Activated naive CD4-positive, alpha-beta T cell treated with anti-CD3 and anti-CD28 coated beads for 36 hours (primary cell): Measurements from ENCODE around the gene TWSG1. TPM values are rescaled to one million over a fixed set of nuclear protein-coding genes. Genes with fewer than 3 reads are reported as not detected.

Source experiments
- CTCF ChIA-PET: fragments of 350-600 bp; sonication (Branson Sonifier 250); formaldehyde crosslinking; loops from one replicate; lab custom pipeline; 2021; ENCODE audit warnings: antibody characterized with exemption; lab: Charles Lee
- DNase-seq: peaks from one replicate; pipeline ENCODE4 v3.0.0-alpha.2; 2020
- H3K27ac Mint-ChIP-seq: one replicate; pipeline ENCODE4 v1.8.0; 2021; ENCODE audit warnings: mild to moderate bottlenecking, mixed read lengths
- H3K27me3 Mint-ChIP-seq: one replicate; pipeline ENCODE4 v1.8.0; 2021; ENCODE audit warnings: low read depth, mixed read lengths
- H3K36me3 Mint-ChIP-seq: one replicate; pipeline ENCODE4 v1.8.0; 2021; ENCODE audit warnings: low read depth, mixed read lengths
- H3K4me1 Mint-ChIP-seq: one replicate; pipeline ENCODE4 v1.8.0; 2021; ENCODE audit warnings: low read depth, mixed read lengths
- H3K4me3 Mint-ChIP-seq: one replicate; pipeline ENCODE4 v1.8.0; 2021; ENCODE audit warnings: mild to moderate bottlenecking, moderate library complexity, mixed read lengths
- H3K9me3 Mint-ChIP-seq: one replicate; pipeline ENCODE4 v1.8.0; 2021; ENCODE audit warnings: mixed read lengths
- intact Hi-C: fragments of 100-400 bp; cut with micrococcal nuclease; formaldehyde crosslinking; loops from one replicate; pipeline ENCODE4 v1.15.1; 2023
- total RNA-seq, 2 experiments: library from RNA; stranded (reverse); gene quantifications; one replicate each; pipeline ENCODE4 v1.2.3, GENCODE V29; 2021

The TWSG1 gene
- total RNA-seq, 2 experiments from 2014 or later = 4.9 to 5.6 TPM

DNA sequence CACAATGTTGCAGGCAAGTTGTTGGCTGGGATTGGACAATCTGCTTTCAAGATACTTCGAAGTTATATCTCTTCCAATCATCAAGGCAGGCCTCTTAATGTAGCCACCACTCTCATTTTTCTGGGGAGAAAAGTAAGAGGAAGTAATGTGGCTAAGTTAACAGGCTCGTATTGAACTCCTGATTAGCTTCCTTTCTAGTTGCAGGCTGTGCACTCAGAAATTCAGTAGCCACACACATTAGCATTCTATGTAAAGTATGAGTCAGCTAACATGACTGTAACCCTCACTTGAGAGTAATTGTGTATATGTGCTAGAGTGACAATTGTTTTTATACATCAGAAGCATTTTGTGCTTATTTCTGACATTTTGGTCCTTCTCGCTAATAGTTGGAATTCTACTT, 3.3 kb downstream of the TWSG1 start:
- H3K27me3 Mint-ChIP-seq = peaks cover 2% of the 10 kb centered on the region
- intact Hi-C loops = loop anchor here (5.0 kb wide), 1 partner anchor 1189 kb away; the partner anchor contains the start of gene NAPG
- DNase-seq = no peak
- peaks cover 6% of the 10 kb centered on the region for H3K36me3 Mint-ChIP-seq
- peaks cover 13% of the 10 kb centered on the region for H3K4me1 Mint-ChIP-seq
- no peak overlapping the region for H3K4me3 Mint-ChIP-seq
- H3K27ac Mint-ChIP-seq = no peak overlapping the region
- CTCF ChIA-PET = interaction anchor here (1.0 to 1.1 kb wide), 2 partner anchors 66 to 222 kb away, joined by 3 to 4 read pairs; no protein-coding TSS in a partner anchor
- no peaks in the 10 kb centered on the region for H3K9me3 Mint-ChIP-seq

GRCh38 chr18:9340472-9340871, 5.9 kb downstream of the TWSG1 start:
- H3K27ac Mint-ChIP-seq = no peak overlapping the region
- no peak overlapping the region for H3K4me3 Mint-ChIP-seq
- CTCF ChIA-PET = interaction anchor here (0.6 kb wide), 1 partner anchor 274 kb away, joined by 6 read pairs; no protein-coding TSS in a partner anchor
- DNase-seq = no peak
- H3K27me3 Mint-ChIP-seq = no peaks in the 10 kb centered on the region
- no peaks in the 10 kb centered on the region for H3K9me3 Mint-ChIP-seq
- intact Hi-C loops = no loop called here
- peaks cover 9% of the 10 kb centered on the region for H3K4me1 Mint-ChIP-seq
- H3K36me3 Mint-ChIP-seq = peaks cover 14% of the 10 kb centered on the region

DNA sequence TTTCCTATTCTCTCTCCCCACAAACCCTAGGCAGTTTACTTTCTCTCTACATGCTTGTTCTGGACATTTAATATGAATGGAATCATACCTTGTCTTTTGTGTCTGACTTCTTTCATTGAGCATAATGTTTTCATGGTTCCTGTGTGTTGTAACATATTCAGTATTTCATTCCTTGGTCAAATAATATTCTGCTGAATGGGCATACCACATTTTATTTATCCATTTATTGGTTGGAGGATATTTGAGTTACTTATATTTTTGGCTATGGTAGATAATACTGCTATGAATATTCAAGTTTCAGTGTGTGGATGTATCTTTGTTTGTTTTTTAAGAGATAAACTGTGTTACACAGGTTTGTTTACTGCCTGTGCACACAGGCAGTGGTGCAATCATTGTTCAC, 9.0 kb downstream of the TWSG1 start:
- intact Hi-C loops = no loop called here
- H3K9me3 Mint-ChIP-seq = no peaks in the 10 kb centered on the region
- CTCF ChIA-PET = interaction anchor here (0.6 kb wide), 1 partner anchor 391 kb away, joined by 3 read pairs; no protein-coding TSS in a partner anchor

DNA sequence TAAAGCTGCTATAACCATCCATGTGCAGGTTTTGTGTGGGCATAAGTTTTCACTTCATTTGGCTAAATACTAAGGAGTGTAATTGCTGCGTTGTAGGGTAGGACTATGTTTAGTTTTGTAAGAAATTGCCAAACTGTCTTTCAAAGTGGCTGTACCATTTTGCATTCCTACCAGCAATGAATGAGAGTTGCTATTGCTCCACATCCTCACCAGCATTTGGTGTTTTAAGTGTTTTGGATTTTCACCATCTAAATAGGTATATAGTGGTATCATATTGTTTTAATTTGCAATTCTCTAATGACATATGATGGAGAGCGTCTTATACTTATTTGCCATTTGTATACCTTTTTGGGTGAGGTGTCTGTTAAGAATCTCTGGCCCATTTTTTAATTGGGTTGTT, 12.2 kb downstream of the TWSG1 start:
- Mint-ChIP-seq H3K4me1 (peaks cover 10% of the 10 kb centered on the region), H3K9me3 (no peaks in the 10 kb centered on the region), H3K27ac (no peak overlapping the region), H3K36me3 (peaks cover 11% of the 10 kb centered on the region), H3K27me3 (no peaks in the 10 kb centered on the region), H3K4me3 (no peak overlapping the region)
- intact Hi-C loops = no loop called here
- no peak for DNase-seq
- CTCF ChIA-PET = no interaction called here

More for the DNA sequence above, 9.0 kb downstream of the TWSG1 start:
- H3K27ac Mint-ChIP-seq = no peak overlapping the region
- no peak overlapping the region for H3K4me3 Mint-ChIP-seq
- DNase-seq = no peak
- H3K4me1 Mint-ChIP-seq = peaks cover 8% of the 10 kb centered on the region
- H3K27me3 Mint-ChIP-seq = no peaks in the 10 kb centered on the region
- peaks cover 14% of the 10 kb centered on the region for H3K36me3 Mint-ChIP-seq

GRCh38 chr18:9348079-9348671, 13.6 kb downstream of the TWSG1 start:
- DNase-seq = no peak
- no peak overlapping the region for H3K4me3 Mint-ChIP-seq
- CTCF ChIA-PET = no interaction called here
- H3K27me3 Mint-ChIP-seq = no peaks in the 10 kb centered on the region
- H3K36me3 Mint-ChIP-seq = peaks cover 7% of the 10 kb centered on the region
- H3K9me3 Mint-ChIP-seq = no peaks in the 10 kb centered on the region
- H3K27ac Mint-ChIP-seq = no peak overlapping the region
- H3K4me1 Mint-ChIP-seq = peaks cover 10% of the 10 kb centered on the region
- intact Hi-C loops = no loop called here

DNA sequence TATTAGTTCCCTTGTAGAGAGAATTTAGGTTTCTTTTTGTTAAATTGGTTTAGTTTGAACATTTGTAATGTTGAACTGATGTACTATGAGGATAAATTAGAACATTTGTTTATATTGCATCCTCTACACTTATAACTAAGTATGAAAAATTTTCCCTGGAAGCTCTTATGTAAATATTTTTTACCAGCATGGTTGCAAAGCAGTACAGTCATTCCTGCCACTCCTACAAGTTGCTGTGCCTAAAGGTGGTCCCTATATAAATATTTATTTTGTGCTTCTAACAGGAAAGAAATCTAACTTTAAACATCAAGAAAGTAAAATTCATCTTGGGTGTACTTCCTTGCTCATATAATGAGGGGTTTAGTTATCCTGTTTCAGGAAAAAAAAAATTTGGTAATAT, 14.2 kb downstream of the TWSG1 start:
- Mint-ChIP-seq H3K27me3 (no peaks in the 10 kb centered on the region), H3K4me3 (no peak overlapping the region), H3K36me3 (peaks cover 7% of the 10 kb centered on the region), H3K27ac (no peak overlapping the region), H3K9me3 (no peaks in the 10 kb centered on the region), H3K4me1 (peaks cover 10% of the 10 kb centered on the region)
- CTCF ChIA-PET = no interaction called here
- DNase-seq = no peak
- intact Hi-C loops = no loop called here

DNA sequence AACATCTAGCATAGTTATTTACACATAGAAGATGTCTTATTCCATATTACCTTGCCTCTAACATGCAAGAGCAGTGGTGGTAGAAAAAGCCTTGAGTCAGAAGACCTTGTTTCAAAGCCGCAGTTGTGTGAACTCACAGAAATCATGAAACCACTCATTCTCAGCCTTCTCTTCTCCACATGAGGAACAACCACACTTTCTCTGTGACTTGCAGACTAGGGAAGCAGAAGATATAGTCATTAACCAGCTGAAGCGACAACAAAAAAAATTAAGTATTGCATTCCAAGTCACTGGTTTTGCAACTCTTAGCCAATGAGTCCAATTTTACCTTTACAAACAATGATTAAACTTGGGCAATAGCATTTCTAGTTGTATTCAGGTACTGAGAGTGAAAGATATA, 19.0 kb downstream of the TWSG1 start:
- H3K9me3 Mint-ChIP-seq = no peaks in the 10 kb centered on the region
- CTCF ChIA-PET = no interaction called here
- no peaks in the 10 kb centered on the region for H3K36me3 Mint-ChIP-seq
- DNase-seq = no peak
- H3K27me3 Mint-ChIP-seq = no peaks in the 10 kb centered on the region
- intact Hi-C loops = no loop called here
- no peak overlapping the region for H3K27ac Mint-ChIP-seq
- H3K4me3 Mint-ChIP-seq = no peak overlapping the region
- H3K4me1 Mint-ChIP-seq = peaks cover 5% of the 10 kb centered on the region

- Mint-ChIP-seq H3K27me3 (no peaks in the 10 kb centered on the region), H3K36me3 (no peaks in the 10 kb centered on the region), H3K27ac (no peak overlapping the region), H3K4me1 (peaks cover 3% of the 10 kb centered on the region), H3K4me3 (no peak overlapping the region), H3K9me3 (no peaks in the 10 kb centered on the region)
- CTCF ChIA-PET = no interaction called here
- intact Hi-C loops = no loop called here
- DNase-seq = no peak
These were observed 19.7 kb downstream of the TWSG1 start for GRCh38 chr18:9354256-9354655.

DNA sequence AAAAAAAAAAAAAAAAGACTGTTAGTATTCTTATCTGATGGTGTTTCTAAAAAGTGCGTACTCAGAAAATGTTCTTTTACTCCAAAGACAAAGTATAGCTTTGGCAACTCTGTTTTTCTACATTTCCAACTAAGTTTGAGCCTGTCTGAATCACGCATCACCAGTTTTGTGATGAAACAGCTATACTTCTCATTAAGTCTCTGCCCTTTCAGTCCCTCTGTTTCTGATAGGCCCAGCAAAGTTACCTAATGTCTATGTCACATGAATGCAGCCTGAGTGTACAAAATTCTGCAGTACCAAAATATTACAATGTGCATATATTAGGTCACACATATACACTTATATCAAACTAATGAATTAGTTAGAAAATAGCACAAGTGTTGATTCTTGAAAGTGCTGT, 22.4 kb downstream of the TWSG1 start:
- Mint-ChIP-seq H3K27me3 (no peaks in the 10 kb centered on the region), H3K9me3 (no peaks in the 10 kb centered on the region), H3K4me3 (no peak overlapping the region), H3K27ac (no peak overlapping the region), H3K4me1 (peaks cover 3% of the 10 kb centered on the region), H3K36me3 (peaks cover 2% of the 10 kb centered on the region)
- intact Hi-C loops = no loop called here
- no peak for DNase-seq
- CTCF ChIA-PET = interaction anchor here (0.6 to 1.4 kb wide), 2 partner anchors 284 to 369 kb away, joined by 3 read pairs; no protein-coding TSS in a partner anchor

DNA sequence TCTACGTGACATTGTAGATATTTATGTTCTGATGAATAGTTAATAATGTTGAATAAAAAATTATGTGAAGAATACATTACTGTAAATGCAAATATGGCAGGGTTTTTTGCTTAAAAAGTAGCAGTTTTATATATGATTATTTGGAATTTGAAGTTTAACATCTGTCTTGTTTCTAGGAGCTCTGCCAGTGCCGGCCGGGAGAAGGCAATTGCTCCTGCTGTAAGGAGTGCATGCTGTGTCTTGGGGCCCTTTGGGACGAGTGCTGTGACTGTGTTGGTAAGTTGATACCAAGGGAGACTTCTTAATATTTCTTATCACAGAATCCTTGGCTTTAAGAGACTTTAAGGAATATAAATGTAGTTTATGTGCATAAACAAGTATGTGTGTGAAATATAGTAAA, 25.2 kb downstream of the TWSG1 start:
- CTCF ChIA-PET = interaction anchor here (0.7 kb wide), 2 partner anchors 7 to 41 kb away, joined by 3 read pairs; no protein-coding TSS in a partner anchor
- no peaks in the 10 kb centered on the region for H3K9me3 Mint-ChIP-seq

DNA sequence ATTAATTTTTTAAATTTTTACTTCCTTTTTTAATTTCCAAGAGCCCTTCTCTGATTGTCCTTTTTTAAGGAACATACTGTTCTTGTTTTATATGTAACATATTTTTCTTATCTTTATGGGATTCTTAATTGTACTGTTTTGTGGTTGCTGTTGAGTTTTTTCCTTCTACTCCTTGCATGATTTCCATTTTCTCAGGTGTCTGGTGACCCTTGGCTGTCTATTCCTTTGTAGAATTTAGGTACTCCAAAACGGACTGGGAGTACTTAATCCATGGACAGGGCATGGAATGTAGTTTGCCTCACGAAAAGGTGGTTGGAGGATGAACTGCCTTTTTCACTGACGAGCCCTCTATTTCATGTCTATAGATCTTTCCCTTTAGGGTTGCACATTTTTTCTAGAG, 26.6 kb downstream of the TWSG1 start:
- DNase-seq = no peak
- Mint-ChIP-seq H3K27me3 (no peaks in the 10 kb centered on the region), H3K9me3 (no peaks in the 10 kb centered on the region), H3K27ac (no peak overlapping the region), H3K36me3 (peaks cover 5% of the 10 kb centered on the region), H3K4me1 (no peaks in the 10 kb centered on the region), H3K4me3 (no peak overlapping the region)
- intact Hi-C loops = no loop called here
- CTCF ChIA-PET = no interaction called here

More for the DNA sequence above, 25.2 kb downstream of the TWSG1 start:
- H3K36me3 Mint-ChIP-seq = peaks cover 5% of the 10 kb centered on the region
- no peaks in the 10 kb centered on the region for H3K4me1 Mint-ChIP-seq
- H3K4me3 Mint-ChIP-seq = no peak overlapping the region
- no peak for DNase-seq
- no peaks in the 10 kb centered on the region for H3K27me3 Mint-ChIP-seq
- intact Hi-C loops = no loop called here
- H3K27ac Mint-ChIP-seq = no peak overlapping the region

DNA sequence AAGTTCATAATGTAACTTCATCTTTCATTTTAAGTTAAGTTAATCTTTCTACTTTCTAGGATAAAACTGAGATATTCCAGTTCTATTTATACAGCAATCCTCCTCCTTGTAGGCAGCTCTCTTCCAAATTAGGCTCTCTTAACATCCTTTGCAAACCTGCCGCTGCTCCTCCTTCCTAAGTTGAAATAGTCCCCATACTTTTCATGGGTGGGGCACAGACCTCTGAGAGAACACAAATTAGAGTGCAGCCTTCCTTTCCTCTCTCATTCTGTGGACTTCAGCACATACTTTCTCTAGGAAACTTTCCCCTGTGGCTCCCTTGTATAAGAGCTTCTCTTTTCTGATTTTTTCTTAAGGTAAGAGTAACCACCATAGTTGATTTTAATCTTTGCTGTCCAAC, 28.3 kb downstream of the TWSG1 start:
- no peaks in the 10 kb centered on the region for H3K4me1 Mint-ChIP-seq
- no peaks in the 10 kb centered on the region for H3K27me3 Mint-ChIP-seq
- H3K36me3 Mint-ChIP-seq = peaks cover 9% of the 10 kb centered on the region
- CTCF ChIA-PET = interaction anchor here (0.5 to 0.7 kb wide), 2 partner anchors 128 to 147 kb away, joined by 3 read pairs; no protein-coding TSS in a partner anchor
- H3K27ac Mint-ChIP-seq = no peak overlapping the region
- no peaks in the 10 kb centered on the region for H3K9me3 Mint-ChIP-seq
- no peak overlapping the region for H3K4me3 Mint-ChIP-seq
- intact Hi-C loops = no loop called here
- no peak for DNase-seq

- H3K9me3 Mint-ChIP-seq = no peaks in the 10 kb centered on the region
- CTCF ChIA-PET = no interaction called here
- H3K36me3 Mint-ChIP-seq = peaks cover 12% of the 10 kb centered on the region
- H3K4me1 Mint-ChIP-seq = no peaks in the 10 kb centered on the region
- no peak overlapping the region for H3K27ac Mint-ChIP-seq
- no peaks in the 10 kb centered on the region for H3K27me3 Mint-ChIP-seq
- intact Hi-C loops = no loop called here
- no peak for DNase-seq
- no peak overlapping the region for H3K4me3 Mint-ChIP-seq
These were observed 29.7 kb downstream of the TWSG1 start for GRCh38 chr18:9364242-9364641.
